Esophagus squamous epithelium (tissue), 5 donors: Measurements from ENCODE around the gene DCC. TPM values are rescaled to one million over a fixed set of nuclear protein-coding genes. Genes with fewer than 3 reads are reported as not detected.

ENCODE experiments used
- DNase-seq: peaks from one replicate; lab custom pipeline; 2025; lab: John Stamatoyannopoulos, UW
- H3K27ac ChIP-seq, 4 donors: fragments of 200-600 bp; sonication (generic); one replicate each; pipeline ENCODE4 v1.5.1; 2016 to 2019; ENCODE audit warnings: mild to moderate bottlenecking in 1 of 4
- H3K27me3 ChIP-seq, 4 donors: fragments of 200-600 bp; sonication (generic); 1 replicate in 3 of 4; 2 replicates in 1 of 4; pipeline versions ENCODE4 v1.5.1 to v1.6.0; 2017 to 2021; ENCODE audit warnings: antibody characterized with exemption in 1 of 4
- H3K36me3 ChIP-seq, 3 donors: fragments of 200-600 bp; sonication (generic); one replicate each; pipeline ENCODE4 v1.5.1; 2016 to 2019
- H3K4me1 ChIP-seq, 3 donors: fragments of 200-600 bp; sonication (generic); one replicate each; pipeline ENCODE4 v1.5.1; 2017 to 2019
- H3K4me3 ChIP-seq, 4 donors: fragments of 200-600 bp; sonication (generic); 1 replicate in 3 of 4; 2 replicates in 1 of 4; pipeline ENCODE4 v1.5.1; 2016 to 2019; ENCODE audit warnings: mild to moderate bottlenecking in 2 of 4, moderate library complexity in 1 of 4
- H3K9me3 ChIP-seq, 3 donors: fragments of 200-600 bp; sonication (generic); one replicate each; pipeline ENCODE4 v1.5.1; 2016 to 2019
- CTCF ChIP-seq, 6 experiments: fragments of 450-650 bp in 4 of 6; fragments of 200-600 bp in 2 of 6; sonication (generic) in 2 of 6; IDR thresholded peaks; one replicate each; pipeline ENCODE4 v1.5.1; 2016 to 2019; ENCODE audit warnings: antibody characterized with exemption in 6 of 6, mild to moderate bottlenecking in 4 of 6, moderate library complexity in 4 of 6
- POLR2A ChIP-seq, 4 donors: fragments of 450-650 bp; IDR thresholded peaks; one replicate each; pipeline ENCODE4 v1.6.1; 2017; ENCODE audit warnings: antibody characterized with exemption in 4 of 4, mild to moderate bottlenecking in 4 of 4, moderate library complexity in 3 of 4
- WGBS, 2 donors: methylation state at CpG; one replicate each; pipeline ENCODE4 v1.1.5; 2018; 5-methylcytosine and 5-hydroxymethylcytosine counted together
- intact Hi-C: fragments of 100-400 bp; cut with DNase I; formaldehyde crosslinking; loops from one replicate; pipeline ENCODE4 v1.15.0; 2022
- total RNA-seq, 4 donors: library from RNA; depleted of rRNA; stranded (reverse); fragments of >200 nt; gene quantifications; one replicate each; pipeline ENCODE4 v1.1.0, GENCODE V29; 2016
- donor health status: DM: yes; HTN: yes; CAD: no.

DCC gene
- total RNA-seq, 4 donors from 2014 or later: 0.06 to 0.95 TPM; not detected in 2

- WGBS, 2 donors: 84 to 92% methylated on average over 9 of the region's 9 CpGs
- TF ChIP-seq CTCF (IDR thresholded peaks at IDR 0.05) (no peak), POLR2A (IDR thresholded peaks at IDR 0.05) (no peak)
- Histone ChIP-seq H3K27me3 (no peaks in the 10 kb centered on the region), H3K4me3 (no peak overlapping the region), H3K27ac (no peak overlapping the region), H3K4me1 (no peaks in the 10 kb centered on the region), H3K9me3 (no peaks in the 10 kb centered on the region), H3K36me3 (no peaks in the 10 kb centered on the region)
- no peak for DNase-seq
- intact Hi-C loops: no loop called here
These were observed 360.1 kb downstream of the DCC start for GRCh38 chr18:52700116-52700515.

GRCh38 chr18:52700816-52701215 is 360.8 kb downstream of the DCC start:
- Histone ChIP-seq H3K4me3 (no peak overlapping the region), H3K36me3 (no peaks in the 10 kb centered on the region), H3K4me1 (no peaks in the 10 kb centered on the region), H3K9me3 (no peaks in the 10 kb centered on the region), H3K27me3 (no peaks in the 10 kb centered on the region), H3K27ac (no peak overlapping the region)
- intact Hi-C loops: no loop called here
- DNase-seq: no peak
- 58 to 60% methylated on average over 2 of the region's 2 CpGs for WGBS, 2 donors
- TF ChIP-seq CTCF (IDR thresholded peaks at IDR 0.05): no peak
- no peak for TF ChIP-seq POLR2A (IDR thresholded peaks at IDR 0.05)

- intact Hi-C loops: no loop called here
- no peak for DNase-seq
- TF ChIP-seq POLR2A (IDR thresholded peaks at IDR 0.05) (no peak), CTCF (IDR thresholded peaks at IDR 0.05) (no peak)
- Histone ChIP-seq H3K36me3 (no peaks in the 10 kb centered on the region), H3K27ac (no peak overlapping the region), H3K9me3 (no peaks in the 10 kb centered on the region), H3K4me3 (no peak overlapping the region), H3K4me1 (no peaks in the 10 kb centered on the region), H3K27me3 (no peaks in the 10 kb centered on the region)
- WGBS, 2 donors: 68 to 75% methylated on average over 5 of the region's 5 CpGs
These were observed 361.4 kb downstream of the DCC start for GRCh38 chr18:52701219-52701935.

GRCh38 chr18:52715421-52715820 is 375.4 kb downstream of the DCC start:
- TF ChIP-seq POLR2A (IDR thresholded peaks at IDR 0.05) (no peak), CTCF (IDR thresholded peaks at IDR 0.05) (no peak)
- intact Hi-C loops: no loop called here
- H3K36me3 ChIP-seq: no peaks in the 10 kb centered on the region
- H3K4me3 ChIP-seq: no peak overlapping the region
- no peaks in the 10 kb centered on the region for H3K27me3 ChIP-seq
- 80% methylated on average over 2 to 4 of the region's 4 CpGs for WGBS, 2 donors
- no peaks in the 10 kb centered on the region for H3K4me1 ChIP-seq
- DNase-seq: no peak
- no peaks in the 10 kb centered on the region for H3K9me3 ChIP-seq
- no peak overlapping the region for H3K27ac ChIP-seq

GRCh38 chr18:52715991-52716390 is 376.0 kb downstream of the DCC start:
- intact Hi-C loops: no loop called here
- WGBS, 2 donors: 61 to 79% methylated on average over 4 to 5 of the region's 7 CpGs

More at GRCh38 chr18:52715991-52716390, 376.0 kb downstream of the DCC start:
- Histone ChIP-seq H3K4me1 (no peaks in the 10 kb centered on the region), H3K4me3 (no peak overlapping the region), H3K27me3 (no peaks in the 10 kb centered on the region), H3K9me3 (no peaks in the 10 kb centered on the region), H3K27ac (no peak overlapping the region), H3K36me3 (no peaks in the 10 kb centered on the region)
- TF ChIP-seq CTCF (IDR thresholded peaks at IDR 0.05) (no peak), POLR2A (IDR thresholded peaks at IDR 0.05) (no peak)
- no peak for DNase-seq
